Renal cortex interstitium (tissue), 11 donors: ENCODE results near the gene CTXN1. TPM values are rescaled to one million over a fixed set of nuclear protein-coding genes. Genes with fewer than 3 reads are reported as not detected.
A peak's percentile ranks its signal among the peaks of the same experiment; 100 is the strongest.
"Not testable (repeated sequence)": the region's sequence is repeated elsewhere in the genome, so short reads cannot be mapped to it uniquely, and the experiment has no call there.

Experiments used
- DNase-seq, 11 donors: peaks; one replicate each; pipeline ENCODE4 v3.0.0-alpha.2; 2013; ENCODE audit warnings: low read depth in 9 of 11, low spot score in 4 of 11; ENCODE audit errors: extremely low read depth in 1 of 11
- polyA plus RNA-seq, 3 donors: library from polyadenylated mRNA; unstranded; fragments of 120-200 nt; gene quantifications; one replicate each; pipeline ENCODE4 v1.2.1, GENCODE V29; 2013; ENCODE audit not compliant: insufficient read length in 3 of 3

Gene CTXN1
- polyA plus RNA-seq, 3 donors = 12.7 to 33.9 (median 32.3) TPM

DNA sequence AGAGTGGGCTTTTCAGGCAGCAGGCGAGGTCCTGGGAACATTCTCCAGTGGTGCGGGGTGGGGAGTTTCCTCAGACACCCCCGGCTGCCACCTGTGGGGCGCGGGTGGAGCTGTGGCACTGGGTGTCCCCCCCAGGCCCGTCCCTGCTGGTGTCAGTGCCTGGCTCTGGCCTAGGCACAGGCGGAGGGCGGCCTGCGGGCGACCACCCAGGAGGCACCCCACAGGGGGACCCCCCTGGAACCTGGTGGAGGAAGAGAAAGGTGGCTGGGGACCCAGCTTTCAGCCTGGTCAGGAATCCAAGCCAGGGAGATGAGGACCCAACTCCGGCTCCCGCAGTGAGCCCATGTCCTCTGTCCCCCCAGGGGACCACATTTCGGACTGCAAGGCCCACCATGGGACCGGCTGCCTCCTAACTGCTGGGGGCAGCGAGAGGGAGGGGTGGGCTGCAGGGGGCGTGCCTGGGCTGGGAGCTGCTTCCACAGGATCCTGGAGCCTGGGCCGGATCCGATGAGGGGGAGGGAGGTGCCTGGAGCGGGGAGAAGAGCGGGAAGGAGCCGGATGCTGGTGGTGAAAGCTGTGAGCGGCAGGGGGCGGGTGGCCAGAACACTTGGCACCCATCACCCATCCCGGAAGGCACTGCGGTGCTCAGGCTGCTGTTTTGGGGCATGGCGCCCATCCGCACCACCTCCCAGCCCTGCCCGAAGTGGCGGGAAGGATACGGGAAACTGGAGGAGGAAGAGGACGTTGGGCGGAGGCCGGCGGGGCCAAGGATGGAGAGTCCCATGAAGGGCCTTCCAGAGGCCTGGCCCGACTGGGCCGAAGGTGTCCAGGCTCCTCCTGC, 5.5 kb upstream of the CTXN1 start:
- DNase-seq = no peak

DNA sequence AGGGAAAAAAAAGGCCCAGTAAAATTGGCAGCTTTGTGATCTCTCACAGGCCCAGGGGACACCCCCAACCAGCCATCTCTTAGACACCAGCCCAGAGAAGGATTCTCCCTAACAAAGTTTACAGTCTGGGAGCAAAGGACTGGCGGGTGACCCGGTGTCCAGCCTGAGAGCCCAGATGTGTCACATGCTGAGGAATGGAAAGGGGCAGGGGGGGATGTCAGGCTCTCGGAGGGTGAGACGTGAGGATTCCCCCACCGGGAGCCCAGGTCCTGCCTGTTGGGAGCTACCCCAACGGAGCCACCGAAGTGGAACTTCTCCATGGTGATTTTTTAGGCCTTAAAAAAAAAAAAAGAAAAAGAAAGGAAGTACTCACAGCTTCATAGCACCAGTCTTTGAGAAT, 4.8 kb upstream of the CTXN1 start:
- no peak for DNase-seq

DNA sequence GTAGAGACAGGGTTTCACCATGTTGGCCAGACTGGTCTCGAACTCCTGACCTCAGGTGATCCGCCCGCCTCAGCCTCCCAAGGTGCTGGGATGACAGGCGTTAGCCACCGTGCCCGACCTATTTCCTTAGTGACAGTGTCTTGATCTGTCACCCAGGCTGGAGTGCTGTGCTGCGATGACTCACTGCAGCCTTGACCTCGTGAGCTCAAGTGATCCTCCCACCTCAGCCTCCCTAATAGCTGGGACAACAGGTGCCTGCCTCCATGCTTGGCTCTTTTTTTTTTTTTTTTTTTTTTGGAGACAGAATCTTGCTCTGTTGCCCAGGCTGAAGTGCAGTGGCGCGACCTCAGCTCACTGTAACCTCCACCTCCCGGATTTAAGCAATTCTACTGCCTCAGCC, 4.1 kb upstream of the CTXN1 start:
- DNase-seq = not testable (repeated sequence)

DNA sequence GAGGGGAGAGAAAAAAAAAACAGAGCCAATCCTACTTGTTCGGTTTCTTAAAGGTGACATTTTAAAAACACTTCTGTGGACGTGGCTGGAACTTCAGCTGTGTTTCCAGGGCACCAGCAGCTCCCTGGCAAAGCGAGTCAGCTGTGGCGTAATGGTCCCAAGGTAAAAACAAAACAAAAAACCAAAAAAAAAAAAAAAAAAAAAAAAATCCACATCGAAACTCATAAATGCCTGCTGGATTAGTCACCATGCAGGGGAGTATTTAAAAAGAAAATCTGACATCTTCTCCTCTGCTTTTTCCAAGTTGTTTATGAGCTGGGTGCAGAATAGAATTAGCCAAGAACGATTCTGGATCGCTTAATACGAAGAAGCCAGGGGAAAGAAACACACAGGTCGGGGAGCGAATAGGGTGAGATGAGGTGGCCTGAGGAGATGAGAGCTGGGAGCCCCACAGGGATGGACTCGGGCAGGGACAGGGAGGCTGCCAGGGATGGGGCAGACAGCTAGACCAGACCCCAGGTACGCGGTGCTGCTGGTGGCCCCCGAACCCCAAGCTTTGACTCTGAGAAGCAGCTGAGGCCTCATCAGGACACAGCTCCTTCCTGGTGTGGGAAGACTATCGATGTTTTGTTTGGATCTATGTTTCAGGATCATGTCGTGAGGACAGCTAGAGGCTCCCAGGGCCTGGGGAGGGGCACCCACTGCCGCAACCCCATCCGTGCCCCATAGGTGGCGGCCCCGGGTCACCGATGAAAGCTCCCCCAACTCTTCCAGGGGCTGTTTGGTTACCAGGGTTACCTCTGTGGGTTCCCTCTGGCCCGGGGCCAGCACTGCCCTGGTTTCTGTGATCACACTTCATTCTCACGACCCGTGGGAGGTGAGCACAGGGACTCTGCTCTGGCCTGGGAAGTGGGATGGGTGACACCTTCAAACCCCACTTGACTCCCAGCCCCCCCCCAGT, 3.1 kb upstream of the CTXN1 start:
- no peak for DNase-seq

DNA sequence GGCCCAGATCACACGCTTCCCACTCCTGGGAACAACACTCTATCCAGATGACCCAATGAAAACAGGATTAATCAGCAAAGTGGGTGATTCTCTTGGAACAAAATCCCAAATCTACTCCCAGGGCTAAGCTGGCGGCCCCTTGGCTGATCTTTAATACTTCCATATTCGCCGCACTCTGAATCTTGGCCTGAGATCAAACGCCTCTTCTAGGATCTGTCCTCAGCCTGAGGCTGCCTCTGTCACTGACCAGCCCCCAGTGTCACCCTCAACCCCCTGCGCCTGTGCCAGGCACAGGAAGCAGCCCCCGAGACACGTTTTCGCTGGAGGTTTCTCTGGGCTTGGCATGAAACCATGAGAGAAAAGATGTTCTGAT, 2.4 kb upstream of the CTXN1 start:
- DNase-seq = no peak

DNA sequence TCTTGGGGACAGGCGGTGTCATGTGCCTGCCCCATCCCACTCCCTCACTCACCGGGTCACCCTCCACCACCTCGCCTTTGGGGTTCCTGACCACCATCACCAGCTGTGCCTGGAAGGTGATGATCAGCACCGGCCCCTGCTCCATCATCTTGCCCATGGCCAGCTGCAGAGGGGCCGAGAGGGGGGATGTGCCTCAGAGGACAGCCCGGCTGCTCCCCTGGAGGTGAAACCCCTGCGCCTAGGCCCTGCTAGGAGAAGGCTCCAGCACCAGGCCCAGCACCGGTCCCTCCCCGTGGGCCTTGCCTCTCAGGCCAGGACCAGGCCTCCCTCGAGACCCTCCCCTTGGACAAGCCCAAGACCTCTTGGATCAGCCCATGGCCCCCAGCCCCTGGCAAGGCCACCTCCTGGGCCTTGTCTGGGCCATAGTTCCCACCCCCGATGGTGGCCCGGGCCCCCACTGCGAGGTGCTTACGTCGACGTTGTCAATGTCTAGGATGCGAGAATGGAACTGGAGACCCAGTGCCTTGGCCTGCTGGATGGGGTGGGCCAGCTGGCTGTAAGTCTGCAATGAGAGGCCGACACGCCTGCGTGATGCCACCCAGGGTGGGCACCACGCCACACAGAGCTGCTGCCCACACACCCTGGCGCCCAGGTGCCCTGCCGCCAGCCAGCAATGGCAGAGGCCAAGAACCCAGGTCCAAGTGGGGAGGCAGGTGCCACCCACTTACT, 1.8 kb upstream of the CTXN1 start:
- DNase-seq = no peak

DNA sequence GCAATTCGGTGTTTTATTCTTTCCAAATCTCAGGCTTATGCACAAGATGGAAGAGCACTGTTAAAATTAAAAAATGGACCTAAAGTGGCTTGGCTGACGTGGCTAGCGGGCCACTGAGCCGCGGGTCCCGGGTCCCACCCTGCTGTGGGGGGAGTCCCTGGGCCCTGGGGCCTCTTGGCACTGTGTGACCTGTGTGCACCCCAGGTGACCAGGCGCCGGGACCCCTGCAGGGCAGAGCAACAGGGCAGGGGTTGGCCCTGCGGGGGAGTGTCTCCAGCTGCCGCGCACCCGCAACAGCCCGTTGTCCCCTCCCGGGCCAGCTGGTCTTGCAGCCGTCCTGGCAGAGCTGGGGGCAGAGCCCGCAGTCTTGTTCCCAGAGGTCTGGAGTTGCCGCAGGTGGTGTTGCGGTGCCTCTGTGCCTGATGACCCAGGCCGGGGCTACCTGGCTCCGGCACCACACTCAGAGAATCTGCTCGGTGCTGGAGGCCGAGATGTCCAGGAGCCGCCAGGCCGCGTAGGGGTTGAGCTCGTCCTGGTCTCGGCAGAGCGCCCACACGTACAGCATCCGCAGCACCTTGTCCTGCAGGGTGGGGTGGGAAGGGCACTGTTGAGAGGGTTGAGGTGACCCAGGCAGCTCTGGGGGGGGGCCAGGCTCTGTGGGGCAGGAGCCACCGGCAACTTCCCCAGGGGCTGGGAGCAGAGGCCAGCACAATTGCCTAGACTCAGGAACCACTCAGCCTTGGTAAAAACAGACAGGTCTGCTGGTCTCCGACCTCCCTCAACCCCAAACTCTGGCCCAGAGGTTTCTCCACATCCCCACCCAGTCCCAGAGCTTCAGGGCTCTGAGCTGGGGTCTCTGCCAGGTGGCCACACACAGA, 1.0 kb upstream of the CTXN1 start:
- DNase-seq = no peak

DNA sequence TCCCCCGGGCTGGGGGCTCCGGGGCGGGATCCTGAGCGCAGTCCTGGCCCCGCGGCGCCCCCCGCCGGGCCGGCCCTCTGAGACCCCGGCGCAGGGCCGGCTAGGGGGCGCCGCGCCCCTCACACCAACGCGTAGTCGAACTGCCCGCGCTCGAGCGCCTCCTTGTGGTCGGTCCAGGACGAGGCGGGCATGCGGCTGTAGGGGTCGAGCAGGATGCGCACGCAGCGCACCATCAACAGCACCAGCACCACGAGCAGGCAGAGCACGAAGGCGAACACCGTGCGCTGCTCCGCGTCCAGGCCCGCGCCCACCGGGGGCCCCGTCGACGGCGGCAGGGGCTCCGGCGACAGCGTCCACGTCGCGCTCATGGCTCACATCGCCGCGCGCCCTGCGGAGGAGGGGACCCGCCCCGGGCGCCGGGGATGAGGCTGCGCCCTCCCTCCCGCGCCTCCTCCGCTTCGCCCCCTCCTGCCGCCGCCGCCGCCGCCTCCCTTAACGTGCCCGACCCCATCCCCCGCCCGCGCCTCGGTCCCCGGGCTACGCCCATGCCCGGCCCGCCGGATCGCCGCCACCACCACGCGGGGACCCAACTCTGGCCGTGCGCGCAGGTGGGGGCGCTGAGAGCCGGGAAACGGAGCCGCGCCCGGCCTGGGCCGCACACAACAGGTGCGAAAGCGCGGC, 624 bp downstream of the CTXN1 start:
- peak in 6 of 11 donors; percentile 73 to 85 (median 81) for DNase-seq

DNA sequence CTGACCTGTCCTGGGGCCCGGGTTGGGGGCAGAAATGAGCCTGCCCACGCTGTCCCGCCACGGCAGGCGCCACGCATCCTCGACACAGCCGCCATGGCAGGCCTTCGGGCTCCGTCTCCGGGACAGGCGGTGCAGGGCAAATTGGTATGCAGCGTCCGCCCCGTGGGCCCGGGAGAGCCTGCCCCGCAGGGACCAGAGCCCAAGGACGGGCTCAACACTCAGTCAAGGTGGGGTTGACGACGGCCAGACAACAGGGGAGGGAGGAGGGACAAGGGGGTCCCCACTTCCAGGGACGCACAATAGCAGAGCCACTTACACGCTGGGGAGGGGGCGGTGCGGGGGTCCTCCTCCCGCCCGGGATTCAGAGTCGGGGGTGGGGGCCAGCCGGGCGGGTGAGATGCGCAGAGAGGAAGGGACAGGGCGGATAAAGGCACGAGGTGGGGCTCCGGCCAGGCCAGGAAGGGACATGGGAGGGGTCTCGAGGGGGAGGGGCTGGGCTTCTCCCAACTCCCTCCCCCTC, 1.2 kb downstream of the CTXN1 start:
- no peak for DNase-seq

DNA sequence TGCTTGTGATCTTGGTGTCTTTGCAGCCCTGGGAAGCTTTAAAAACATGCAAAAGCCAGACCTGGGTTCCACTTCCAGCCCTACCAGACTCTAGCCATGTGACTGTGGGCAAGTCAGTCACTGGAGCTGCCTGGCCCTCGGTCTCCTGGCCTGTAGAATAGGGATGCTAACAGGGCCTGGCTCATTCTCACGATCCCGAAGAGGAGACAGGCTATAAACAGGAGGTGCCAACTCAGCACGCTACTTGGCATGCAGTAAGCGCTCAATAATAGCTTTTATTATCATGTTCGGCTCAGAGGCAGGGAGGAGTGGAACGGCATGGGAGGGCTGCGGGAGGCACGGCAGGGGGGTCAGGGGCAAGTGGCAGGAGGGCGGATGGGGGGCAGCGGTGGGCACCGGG, 1.7 kb downstream of the CTXN1 start:
- no peak for DNase-seq

DNA sequence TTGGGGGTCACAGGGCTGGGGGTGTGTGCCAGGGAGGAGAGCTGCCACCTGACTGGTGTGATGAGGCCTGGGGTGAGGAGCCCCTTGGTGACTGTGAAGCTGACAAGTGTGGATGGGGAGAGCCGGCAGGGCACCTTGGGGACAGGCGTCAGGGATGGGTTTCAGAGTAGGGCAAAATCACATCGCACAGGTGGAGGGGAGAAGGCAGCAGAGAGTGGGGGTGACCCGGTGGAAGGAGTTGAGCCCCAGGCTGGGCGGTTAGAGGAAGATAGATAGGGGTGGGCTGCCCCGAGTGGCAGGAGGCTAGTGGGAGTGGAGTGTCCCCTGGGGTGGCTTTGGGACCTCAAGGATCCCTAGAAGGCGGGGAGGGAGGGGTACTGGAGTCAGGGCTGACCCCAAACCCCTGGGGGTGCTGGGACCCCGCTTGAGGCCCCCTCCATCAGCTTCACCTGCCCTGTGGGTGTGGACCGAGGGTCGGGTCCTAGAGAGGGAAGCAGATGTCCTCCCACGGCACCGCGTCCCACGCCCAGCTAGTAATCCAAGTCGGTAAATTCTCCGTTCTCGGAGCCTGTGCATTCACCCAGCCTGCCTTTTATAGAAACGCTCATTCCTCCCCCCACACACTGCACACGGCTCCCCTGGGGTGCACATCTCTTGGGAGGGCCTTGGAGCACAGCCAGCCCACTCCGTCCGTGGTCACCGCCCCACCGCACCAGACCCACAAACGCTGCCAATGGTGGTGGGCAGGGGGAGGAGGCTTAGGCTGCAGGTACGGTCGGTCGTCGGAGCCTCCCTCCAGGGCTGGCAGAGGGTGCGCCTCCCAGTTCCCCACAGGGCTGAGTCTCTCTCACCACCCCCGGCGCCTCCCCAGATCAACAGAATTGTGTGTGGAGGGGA, 2.4 kb downstream of the CTXN1 start:
- DNase-seq = no peak

DNA sequence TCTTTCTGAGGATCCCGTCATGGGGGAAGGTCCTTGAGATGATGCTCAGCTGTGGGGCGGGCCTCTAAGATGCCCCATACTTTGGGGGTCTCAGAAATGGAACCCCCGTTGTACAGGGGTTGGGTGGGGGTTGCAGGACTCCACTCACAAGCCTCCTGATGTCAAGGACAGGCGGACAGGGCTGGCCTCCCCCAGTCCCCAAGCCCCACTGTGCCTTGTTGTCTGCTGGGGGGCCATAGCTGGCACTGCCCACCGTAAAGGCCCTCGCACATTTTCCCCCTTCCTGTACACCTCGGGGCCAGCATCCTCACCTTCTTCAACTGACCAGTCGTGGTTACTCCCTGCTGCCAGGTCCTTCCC, 3.1 kb downstream of the CTXN1 start:
- no peak for DNase-seq

DNA sequence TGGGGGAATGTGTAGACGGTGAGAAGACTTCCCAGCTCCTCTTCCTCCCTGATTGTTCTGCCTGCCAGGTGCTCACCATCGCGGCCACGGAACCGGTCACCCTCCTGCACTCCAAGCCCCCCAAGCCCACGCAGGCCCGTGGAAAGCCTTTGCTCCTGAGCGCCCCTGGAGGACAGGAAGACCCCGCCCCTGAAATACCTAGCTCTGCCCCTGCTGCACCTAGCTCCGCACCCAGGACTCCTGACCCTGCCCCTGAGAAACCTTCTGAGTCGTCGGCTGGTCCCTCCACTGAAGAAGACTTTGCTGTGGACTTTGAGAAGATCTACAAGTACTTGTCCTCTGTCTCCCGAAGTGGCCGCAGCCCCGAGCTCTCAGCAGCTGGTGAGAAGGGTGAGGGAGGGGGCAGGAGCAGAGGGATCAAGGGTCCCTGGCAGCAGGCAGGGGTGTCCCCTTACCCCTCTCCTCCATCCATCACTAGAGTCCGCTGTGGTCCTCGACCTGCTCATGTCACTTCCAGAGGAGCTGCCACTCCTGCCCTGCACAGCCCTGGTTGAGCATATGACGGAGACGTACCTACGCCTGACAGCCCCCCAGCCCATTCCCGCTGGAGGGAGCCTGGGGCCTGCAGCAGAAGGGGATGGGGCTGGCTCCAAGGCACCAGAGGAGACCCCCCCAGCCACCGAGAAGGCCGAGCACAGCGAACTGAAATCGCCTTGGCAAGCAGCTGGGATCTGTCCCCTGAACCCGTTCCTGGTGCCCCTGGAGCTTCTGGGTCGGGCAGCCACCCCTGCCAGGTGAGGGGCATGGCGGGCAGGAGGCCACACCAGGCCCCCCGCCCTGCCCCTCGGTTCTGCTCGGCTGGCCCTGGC, 3.7 kb downstream of the CTXN1 start:
- DNase-seq = no peak

DNA sequence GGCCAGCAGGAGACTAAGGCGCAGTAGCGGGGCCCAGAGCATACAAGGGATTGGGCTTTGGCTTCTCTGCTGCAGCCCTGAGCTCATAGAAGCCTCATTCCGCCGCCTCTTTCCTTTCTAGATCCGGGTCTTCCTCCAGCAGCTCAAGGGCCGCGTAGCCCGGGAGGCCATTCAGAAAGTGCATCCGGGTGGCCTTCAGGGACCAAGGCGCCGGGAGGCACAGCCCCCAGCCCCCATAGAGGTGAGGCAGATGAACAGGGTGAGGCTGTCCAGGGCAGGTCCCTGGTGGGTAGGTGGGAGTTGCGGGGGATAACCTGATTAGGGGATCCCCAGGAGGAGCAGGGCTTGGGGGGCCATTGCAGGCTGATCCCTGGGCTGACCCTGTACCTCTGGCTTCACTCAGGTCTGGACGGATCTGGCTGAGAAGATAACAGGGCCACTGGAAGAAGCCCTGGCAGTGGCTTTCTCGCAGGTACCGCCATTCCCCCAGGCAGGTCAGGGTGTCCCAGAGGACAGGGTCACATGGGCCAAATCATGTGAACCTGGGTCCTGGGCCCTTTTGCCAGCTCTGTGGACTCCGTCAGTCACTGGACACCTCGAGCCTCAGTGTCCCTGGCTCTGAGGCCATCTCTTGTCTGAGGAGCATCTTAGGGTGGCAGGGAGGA, 4.5 kb downstream of the CTXN1 start:
- DNase-seq = no peak

DNA sequence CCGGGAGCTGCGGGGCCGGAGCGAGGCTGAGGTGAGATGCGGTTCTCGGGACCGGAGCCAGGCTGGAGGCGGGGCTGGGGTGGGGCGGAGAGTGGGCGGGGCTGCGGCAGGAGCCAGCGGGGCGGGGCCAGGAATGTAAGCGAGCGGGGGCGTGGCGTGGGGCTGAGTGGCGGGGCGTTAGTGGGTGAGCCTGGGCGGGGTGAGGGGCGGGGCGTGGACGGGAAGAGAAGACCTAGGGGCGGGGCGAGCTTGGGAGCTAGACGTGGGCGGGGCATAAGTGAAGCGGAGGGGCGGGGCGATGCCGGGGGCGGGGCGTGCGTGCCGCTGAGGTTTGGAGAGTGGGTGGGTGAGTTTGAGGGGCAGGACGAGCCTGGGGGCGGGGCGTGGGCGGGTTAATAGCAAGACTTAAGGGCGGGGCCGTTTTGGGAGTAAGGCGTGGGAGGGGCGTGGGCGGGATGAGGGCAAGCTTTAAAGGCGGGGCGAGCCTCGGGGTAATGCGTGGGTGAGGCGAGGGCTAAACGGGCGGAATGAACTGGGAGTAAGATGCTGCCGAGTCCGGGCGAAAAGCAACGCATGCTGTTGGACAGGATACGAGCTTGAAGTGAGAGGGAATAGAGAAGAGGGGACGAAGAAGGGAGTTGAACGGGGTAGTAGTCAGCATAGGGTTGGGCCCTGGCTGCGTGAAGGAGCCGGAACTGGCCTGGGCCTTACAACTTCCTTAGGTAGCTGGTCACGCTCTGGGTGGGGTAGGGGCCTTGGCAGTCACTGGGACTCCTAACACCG, 5.2 kb downstream of the CTXN1 start:
- peak; percentile 74 to 96 (median 92) for DNase-seq
